Right lobe of liver (tissue), 4 donors: ENCODE data around the gene PIGW.

Experiments used
- CTCF ChIP-seq, 4 donors: fragments of 200-600 bp in 3 of 4; fragments of 450-650 bp in 1 of 4; IDR thresholded peaks; one replicate each; pipeline versions ENCODE4 v1.5.1 to v1.8.0; 2016 to 2022; ENCODE audit warnings: antibody characterized with exemption in 4 of 4, mild to moderate bottlenecking in 2 of 4
- POLR2A ChIP-seq: fragments of 450-650 bp; IDR thresholded peaks from one replicate; pipeline ENCODE4 v1.6.1; 2017; ENCODE audit warnings: antibody characterized with exemption, mild to moderate bottlenecking
- donor health status: DM: no; HTN: no; CAD: no.
- donor health status: DM: no; HTN: no; CAD: no.
- donor health status: DM: no; HTN: yes; CAD: no.

GRCh38 chr17:36514856-36515255 is 19.9 kb upstream of the PIGW start:
- TF ChIP-seq CTCF (IDR thresholded peaks at IDR 0.05) (no peak), POLR2A (no peak)
